ENCODE measurements around the gene BCL11B.

The BCL11B gene

DNA sequence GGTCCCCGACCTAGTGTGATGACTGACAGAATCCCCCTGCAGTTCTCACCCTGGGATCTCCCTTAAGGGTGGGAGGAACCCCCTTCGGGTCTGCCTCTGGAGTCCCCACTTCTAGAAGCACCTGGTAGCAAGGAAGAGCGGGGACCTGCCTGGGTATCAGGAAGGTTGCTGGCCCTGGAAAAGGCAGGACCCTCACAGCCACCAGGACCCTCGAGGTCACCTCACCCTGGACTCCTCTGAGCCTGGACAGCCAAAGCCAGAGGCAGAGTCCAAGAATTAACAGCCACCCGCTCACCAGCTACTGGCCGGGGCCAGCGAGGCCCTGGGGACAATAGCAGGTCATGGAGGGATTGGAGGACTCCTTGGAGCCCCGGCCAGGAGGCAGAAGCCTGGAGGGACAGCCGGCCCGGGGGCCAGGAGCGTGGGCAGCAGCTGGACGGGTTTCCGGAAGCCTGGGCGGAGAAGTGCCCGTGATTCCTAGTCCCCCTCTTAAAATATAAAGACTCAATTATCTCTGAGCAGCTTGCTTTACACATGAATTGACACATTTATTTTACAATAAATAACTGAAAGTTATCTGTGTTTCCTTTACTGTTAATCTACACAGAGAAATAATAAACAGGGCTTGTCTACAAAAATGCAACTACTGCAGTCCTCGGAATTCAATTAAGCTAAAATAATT lies 17.5 kb downstream of the BCL11B start:
- no peak for DNase-seq (ENCODE audit: low read depth)

DNA sequence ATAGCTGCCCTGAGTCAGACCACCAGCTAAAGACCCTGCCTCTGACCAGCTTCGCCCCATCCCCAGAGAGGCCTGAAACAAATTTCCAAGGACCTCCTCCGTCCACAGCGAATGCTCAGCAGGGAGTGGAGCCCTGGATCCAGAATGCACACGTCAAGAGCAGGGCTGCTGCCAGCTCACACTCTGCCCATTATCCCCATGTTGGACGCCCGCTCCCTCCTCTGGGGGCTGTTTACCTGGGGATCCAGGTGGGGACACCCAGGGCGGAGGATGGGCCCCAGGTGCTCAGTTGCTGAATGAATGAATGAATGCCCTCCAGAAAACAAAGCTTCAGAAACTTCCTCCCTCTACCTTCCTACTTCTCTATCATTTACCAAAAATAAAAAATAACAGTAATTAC lies 18.1 kb downstream of the BCL11B start:
- DNase-seq (ENCODE audit: low read depth): no peak

DNA sequence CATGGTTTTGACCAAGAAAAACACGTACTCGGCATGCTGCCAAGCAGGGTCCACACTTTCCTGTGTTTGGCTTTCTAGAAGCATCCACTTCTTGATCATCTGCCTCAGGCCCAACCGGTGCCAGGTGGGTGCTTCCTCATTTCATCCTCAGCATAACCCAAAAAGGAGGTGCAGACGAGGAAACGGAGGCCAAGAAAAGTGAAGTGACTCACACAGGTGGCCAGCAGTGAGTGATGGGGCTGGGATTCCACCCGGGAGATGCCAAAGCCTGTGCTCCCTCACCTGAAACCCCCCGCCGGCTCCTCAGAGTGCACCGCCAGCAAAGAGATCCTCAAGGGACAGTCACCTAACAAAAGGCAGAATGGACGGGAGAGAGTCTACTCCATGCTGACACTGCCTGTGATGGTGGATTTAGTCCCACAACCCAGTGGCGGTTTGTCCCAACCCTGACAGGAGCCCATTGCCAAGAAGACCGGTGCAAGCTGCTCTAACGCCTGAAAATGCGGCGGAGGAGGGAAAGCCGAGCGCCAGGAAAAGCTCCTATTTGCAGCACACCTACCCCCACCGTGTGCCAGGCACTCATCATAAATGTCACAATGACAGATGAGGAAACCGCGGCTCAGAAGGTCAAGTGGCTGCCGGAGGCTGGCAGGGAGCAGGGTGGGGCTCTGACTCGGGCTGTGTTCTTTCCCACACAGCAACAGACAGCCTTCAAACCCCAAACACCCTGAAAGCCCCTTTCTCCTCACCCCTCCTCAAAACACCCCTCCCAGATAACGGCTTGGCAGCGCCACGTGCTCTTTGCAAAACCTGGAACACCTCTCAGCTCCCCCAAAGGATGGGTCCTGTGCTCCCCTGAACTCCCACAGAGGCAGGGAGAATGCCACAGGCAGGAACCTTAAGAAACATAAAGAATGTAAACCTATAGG lies 18.8 kb downstream of the BCL11B start:
- no peak for DNase-seq (ENCODE audit: low read depth)

DNA sequence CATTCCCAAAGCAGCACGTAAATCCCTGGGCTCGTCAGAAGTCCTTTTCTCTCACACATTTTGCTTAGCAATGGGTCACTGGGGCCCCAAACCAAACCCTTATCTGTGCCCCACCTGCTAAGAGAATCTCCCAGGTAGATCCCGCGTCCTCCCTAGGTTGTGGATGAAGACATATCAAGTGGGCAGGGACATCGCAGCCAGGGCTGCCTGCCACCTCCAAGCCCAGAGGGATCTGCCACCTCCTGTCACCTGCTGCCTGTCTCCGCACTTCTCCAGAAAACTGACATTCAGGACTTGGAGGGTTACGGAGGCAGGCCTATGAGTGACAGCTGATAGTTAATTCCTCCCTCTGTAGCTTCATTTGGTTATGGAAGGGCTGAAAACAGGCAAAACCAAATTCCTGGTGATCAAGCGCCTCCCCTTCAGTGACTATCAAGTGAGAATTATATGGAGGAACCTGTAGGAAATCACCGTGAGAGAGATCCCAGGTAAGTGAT lies 19.5 kb downstream of the BCL11B start:
- DNase-seq (ENCODE audit: low read depth): no peak

DNA sequence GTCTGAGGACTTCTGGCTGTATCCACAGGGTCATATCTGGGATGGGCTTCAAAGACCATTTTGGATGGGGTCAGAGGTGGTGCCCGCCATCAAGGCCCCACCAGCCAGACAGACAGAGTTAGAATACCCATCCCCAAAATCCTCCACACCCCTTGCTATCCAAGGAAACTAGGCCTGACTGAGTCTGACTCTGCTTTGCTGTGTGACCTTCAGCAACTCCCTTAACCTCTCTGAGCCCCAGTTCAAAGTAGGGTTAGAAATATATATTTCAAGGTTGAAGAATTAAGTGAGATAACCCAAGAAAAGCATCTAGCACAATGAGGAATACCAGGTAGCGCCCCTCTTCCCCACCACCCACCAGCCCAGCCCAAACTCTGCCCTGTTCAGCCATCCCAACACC lies 20.3 kb downstream of the BCL11B start:
- no peak for DNase-seq (ENCODE audit: low read depth)

DNA sequence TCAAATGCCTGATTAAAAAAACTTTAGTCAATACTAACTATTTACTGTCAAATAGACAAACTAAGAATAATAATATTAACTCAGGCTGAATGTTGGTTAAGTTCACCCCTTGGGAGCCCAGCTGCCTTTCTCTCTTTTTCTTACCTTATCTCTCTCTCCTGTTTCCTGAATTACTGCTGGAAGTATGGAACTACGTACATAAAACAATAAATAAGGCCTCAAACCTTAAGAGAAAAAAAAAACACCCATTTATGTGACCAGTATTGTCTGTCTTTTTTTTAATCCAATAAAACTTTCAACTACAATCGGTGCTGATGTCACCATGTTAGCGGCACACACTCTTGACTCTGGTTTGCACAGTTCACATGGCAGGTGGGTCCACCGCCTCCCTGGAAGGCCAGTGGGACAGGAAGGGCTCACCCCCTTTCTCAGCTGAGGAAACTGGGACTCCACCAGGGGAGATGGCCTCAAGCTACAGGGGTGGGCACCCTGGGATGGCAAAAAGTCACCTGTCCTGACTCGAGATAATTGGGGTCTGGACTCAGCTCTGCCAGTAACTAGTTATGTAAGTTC lies 21.3 kb downstream of the BCL11B start:
- no peak for DNase-seq (ENCODE audit: low read depth)

DNA sequence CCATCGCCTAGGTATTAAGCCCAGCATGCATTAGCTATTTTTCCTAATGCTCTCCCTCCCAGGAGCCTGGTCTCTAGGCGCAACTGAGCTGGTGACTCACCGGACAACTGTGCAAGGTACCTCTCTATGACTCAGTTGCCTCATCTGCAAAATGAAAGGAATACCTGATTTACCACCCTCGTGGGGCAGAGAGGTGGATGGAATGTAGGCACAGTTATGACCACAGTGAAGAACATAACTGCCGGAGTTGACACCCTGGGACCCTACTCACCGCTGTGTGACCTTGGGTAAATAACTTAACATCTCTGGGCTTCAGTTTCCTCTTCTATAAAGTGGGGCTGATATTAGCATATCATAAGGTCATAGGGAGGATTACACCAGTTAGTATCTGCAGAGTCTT lies 22.6 kb downstream of the BCL11B start:
- no peak for DNase-seq (ENCODE audit: low read depth)

DNA sequence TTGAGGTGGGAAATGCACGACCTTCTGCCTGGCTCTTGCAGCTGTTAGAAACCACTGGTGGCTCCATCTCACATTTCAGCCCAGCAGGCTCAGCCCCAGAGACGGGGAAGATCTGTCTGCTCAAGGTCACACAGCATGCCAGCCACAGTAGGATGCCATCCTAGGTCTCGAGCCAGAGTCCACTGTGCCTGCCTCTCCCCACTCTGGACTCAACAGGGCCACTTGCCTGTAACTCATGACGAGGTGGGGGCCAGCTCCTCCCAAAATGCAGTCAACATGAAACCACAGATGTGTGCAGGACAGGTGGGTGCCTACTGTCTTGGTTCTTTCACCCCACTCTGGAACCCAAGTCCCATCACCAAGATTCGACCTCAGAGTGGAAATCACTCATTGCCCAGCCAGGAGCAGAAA lies 23.2 kb downstream of the BCL11B start:
- DNase-seq (ENCODE audit: low read depth): no peak

DNA sequence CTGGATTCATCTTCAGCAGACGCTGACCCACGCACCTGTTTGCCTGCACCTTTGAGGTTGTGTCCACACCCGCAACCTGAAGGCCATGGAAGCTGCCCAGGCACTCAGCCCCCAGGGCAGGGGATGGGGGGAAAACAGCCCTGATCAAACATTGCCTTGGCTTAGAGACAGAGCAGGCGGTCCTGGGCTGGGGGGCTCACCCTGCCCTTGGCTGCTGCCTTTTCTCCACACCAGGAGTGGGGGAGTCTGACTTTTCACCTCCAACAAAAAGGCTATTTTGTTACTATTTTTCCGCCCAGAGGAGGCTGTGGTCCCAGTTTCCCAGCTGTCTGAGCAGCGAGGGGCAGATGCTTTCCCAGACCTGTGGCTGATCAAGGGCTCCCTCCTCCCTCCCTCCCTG lies 24.2 kb downstream of the BCL11B start:
- DNase-seq (ENCODE audit: low read depth): no peak

DNA sequence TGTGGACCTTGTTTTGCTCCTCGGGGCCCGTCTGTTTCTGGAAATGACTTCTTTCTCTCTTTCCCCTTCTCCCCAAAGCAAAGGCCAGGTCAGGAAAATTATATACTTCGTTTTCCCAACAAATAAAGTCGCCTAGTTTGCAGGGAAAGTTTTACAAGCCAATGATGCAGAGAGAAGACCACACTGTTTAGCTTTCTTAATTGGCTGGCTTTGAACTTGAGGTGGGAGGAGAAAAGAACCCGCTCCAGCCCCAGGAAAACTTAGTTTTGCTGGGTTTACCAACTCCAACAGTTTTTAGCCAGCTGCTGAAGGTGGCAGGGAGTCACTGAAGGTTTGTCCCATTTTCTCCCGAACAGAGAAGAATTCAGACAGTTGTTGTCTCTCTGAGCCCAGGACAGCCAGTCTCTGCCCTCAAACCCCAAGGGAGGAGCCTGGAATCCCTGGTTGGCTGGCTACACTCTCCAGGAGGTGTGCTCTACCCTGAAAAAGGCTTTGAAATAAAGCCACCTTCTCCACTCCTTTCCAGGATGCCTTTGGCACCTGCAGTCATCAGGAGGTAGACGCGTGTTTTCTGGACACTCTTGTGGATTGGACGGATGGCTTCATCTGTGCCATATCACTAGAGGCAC lies 24.8 kb downstream of the BCL11B start:
- DNase-seq (ENCODE audit: low read depth): no peak

DNA sequence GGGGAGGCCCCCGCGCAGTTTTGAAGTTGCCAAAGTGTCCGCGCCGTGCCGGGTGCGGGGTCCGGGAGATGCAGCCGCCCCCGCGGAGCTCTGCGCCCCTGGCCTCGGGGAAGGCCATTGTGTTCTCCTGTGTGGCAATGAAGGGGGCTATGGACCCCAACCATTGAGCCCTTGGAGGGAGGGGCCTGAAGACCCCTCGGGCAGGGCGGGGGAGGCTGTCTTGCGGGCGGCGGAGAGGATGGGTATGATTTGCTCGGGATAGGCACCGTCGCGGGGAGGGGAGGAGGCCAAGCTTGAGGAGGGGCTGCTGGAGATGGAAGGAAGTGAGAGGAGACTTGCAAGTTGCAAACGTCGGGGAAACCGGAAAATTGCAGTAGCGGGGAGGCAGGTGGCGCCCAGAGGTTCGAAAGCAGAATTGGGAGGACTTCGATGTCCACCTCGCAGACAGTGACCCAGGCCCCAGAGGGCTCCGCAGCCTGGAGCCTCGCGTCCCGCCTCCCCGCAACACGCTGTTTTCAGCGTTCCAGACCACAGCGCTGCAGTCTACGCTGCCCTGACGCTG lies 25.4 kb downstream of the BCL11B start:
- DNase-seq (ENCODE audit: low read depth): no peak

DNA sequence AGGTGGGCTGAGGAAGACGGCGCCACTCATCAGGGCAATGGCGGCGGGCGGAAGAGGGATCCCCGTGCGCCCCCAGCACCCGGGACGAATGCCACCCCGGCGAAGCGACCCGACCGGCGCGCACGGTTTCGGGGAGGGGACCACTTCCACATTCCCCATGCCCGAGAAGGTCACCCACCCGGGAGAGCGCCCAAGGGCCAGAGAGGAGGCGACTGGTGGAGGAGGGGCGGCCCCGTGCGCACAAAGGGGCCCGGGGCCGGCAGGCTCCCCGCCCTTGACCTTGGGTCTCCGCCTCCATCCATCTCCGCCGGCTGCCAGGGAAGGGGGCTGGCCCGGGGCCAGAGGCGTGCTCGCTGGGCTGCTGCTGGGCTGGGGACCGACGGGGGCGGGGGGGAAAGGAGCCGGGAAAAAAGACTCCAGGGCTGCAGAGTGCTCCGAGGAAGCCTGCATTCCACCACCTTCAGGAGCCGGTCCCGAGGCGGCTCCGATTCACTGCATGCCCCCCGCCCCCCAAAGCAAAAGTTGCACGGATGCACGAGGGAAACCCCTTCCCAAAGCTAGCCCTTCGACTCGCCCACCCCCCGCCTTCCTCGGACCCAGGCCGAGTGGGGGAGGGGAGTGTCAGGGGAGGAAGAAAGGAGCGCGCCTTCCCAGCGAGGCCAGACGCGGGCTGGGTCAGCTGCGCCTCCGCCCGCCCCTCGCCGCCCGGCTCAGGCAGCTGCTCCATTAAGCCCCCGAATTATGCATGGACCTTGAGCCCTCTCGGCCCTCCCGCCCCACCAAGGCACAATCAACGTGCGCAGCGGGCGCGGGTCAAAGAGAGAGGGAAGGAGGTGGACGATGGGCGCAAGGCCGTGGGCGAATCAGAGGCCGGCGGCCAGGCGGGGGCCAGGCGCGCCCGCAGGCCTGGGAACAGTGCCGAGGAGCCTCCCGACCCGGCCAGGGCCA lies 26.2 kb downstream of the BCL11B start:
- no peak for DNase-seq (ENCODE audit: low read depth)

DNA sequence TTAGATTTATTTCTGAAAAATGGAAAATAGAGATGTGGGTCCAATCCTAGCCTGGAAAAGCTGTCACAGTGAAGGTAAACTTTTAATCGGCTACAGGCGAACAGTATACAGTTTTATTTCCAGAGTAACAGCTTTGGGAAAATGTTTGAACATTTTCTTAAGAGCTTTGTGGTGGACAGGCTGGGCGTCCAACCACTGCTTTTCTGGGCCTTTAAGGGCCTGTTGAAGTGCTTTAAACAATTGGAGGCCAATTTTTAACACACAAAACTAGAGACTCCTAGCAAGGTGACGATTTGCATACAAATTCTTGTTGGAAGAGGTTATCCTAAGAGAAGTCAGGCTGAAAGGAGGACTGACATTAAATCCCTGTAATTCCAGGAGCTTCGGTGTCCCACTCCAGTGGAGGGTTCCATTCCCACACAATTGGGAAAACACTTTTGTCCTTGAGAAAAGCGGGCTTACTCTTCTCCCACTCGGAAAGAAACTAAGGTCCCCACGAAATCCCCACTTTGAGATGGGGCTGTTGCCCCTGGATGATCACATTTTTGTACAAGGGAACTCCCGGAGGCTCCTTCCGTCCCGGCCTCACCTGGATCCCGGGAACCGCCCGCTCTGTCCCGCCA lies 26.9 kb downstream of the BCL11B start:
- DNase-seq (ENCODE audit: low read depth): no peak

DNA sequence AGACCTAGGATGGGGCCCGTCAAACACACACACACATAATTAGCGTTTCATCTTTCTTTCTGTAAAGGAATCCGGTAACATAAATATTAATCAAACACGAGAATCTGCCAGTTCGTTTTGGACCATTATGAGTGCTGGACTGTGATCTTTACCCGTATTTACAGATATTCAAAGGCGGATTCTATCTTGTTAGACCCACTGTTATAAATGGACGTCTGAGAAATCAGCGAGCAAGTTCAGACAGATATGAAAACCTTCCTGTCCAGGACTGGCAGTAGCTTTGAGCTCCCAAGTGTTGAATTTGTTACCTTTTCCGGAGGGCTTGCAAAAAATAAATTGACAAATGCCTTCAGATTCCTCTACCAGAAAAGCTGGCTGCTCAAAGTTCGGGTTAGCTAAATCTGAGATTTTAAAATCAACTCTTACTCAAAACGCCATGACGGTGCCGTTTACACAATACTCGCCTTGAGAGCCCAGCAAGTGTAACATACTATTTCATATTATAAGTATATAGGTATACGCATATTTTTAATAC lies 27.6 kb downstream of the BCL11B start:
- no peak for DNase-seq (ENCODE audit: low read depth)

DNA sequence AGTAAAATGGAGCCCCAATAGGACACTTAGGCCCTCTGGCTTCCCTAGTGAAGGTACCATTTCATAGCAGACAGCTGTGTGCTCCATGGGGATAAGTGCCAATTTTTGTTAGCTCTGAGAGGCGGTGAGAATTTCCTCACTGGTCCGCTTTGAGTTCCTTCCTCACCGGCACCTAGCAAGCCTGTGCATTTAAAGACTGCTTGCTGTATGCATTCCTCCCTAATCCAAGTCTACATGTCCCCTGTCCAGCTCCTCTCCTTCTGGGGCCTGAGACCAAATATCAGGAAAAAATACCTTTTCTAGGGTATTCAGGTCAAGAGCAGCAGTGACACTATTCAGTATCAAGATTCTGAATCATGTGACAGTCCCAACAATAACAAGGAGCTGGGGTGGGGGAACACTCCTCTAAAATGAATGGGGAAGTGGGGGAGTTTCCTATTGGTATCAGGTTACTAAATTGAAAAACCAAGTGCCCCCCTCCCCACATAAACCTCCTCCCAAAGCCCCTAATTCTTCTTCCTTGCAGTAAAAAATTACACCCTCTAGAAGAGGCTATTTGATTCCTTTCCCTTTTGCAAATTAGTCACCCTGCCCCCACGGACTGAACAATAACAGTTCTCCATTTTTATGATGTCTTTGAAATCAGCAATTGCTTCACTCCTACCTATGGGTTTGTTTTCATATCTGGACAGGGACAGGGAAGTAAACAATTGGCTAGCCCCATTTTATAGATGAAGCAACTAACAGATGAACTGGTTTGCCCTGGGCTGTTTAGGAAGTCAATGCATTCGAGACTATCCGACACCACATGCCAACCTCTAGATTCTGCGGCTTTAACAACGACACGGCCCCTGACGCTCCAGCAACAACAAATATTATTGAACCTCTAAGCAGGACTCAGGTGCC lies 28.9 kb downstream of the BCL11B start:
- DNase-seq (ENCODE audit: low read depth): no peak

DNA sequence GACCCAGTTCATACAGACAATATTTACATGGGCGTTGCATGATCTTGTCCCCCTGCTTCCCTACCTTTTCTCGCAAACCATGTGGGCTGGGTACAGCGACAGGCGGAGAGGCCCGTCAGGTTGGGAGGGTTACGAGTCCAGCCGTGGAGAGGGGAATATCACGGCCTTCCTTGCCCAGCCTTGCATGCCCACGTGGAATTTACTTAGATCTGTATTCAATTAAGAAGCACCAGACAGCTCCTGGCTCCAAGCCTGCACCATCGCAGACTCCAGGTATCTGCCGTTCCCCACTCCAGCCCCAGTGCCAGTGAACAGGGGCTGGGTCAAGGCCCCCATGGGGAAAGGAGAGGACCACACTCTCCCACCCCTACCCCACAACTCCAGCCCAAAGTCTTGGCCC lies 29.8 kb downstream of the BCL11B start:
- DNase-seq (ENCODE audit: low read depth): no peak

DNA sequence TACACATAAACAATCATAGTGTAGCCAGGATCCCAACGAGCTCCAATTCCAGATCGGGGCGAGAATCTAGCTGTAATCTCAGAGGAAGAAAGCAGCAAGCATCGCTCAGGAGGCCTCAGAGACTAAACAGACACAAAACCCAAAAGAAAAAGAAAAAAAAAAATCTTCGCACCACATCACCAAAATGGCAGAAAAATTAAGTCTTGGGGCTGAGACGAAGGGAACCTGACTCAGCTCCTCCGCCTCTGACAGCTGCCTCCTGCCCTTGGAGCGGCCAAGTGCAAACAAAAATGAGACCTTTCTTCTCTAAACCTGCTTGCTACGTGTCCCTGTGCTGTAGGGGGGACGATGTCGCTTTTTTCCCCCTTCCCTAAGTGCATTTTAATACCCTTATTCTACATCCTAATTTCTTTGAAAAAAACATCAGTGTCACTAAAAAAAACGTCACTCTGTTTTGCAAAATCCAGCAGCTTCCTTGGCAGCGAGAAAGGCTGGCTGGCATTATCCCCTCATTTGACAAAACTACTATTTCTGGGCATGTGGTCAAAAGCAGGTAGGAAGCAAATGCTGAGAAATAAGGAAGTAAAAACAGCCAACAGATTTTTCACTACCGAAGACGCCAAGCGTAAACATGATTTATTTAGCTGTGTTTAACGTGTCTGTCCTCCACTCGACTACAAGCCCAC lies 30.5 kb downstream of the BCL11B start:
- no peak for DNase-seq (ENCODE audit: low read depth)

DNA sequence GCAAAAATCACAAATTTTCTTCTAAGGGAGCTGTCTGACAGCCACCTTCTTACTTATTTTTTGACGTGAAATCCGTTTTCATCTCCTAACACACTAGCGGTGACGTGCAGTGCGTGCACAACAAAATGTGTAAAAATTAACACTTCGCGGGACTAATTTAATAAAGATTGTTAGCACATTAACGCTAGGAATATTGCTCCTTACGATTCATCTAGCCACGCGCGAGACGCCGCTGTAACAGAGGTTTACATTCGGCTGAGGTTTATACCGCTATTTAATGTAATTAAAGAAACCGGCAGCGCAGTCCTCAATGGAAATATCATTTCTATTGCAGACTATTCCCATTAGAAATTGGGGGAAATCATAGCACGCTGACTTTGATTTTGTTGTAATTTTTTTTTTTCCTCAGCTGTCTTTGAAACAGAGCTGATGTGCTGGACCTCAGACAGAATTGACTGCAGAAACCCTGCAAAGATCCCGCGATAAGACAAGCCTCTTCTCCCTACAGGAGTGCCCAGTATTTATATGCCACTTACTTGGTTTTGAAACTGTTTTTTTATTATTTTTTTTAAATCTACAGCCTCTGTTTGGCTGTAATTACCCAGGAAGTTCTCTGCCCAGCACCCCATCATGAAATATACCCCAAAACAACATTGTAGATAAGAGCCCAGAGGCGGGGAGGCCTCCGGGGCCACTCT lies 31.2 kb downstream of the BCL11B start:
- no peak for DNase-seq (ENCODE audit: low read depth)

All from stimulated activated CD8-positive, alpha-beta memory T cell treated with anti-CD3 and anti-CD28 coated beads, Interleukin-4, amount 100 ng/mL, for 24 hours (primary cell).